IMR-90 (cell line): Measurements from ENCODE around the gene NFIX.

Source experiments
- CEBPB ChIP-seq: IDR thresholded peaks from 2 replicates; pipeline ENCODE4 v1.6.1; 2012; ENCODE audit warnings: low read depth, low read length, improper control_type of control experiment
- CHD1 ChIP-seq: IDR thresholded peaks from 2 replicates; pipeline ENCODE4 v1.6.1; 2012; ENCODE audit warnings: low read depth, low read length, improper control_type of control experiment
- MAFK ChIP-seq: IDR thresholded peaks from 2 replicates; pipeline ENCODE4 v1.6.1; 2012; ENCODE audit warnings: low read depth, low read length, improper control_type of control experiment
- MAZ ChIP-seq: IDR thresholded peaks from 2 replicates; pipeline ENCODE4 v1.6.1; 2012; ENCODE audit warnings: low read depth, mild to moderate bottlenecking, low read length, improper control_type of control experiment, moderate library complexity, borderline replicate concordance
- POLR2A ChIP-seq: IDR thresholded peaks from 2 replicates; pipeline ENCODE4 v1.6.1; 2012; ENCODE audit warnings: mild to moderate bottlenecking, low read depth, low read length
- RAD21 ChIP-seq: IDR thresholded peaks from 2 replicates; pipeline ENCODE4 v1.6.1; 2012; ENCODE audit warnings: low read length, improper control_type of control experiment
- SMC3 ChIP-seq: fragments of 150-350 bp; IDR thresholded peaks from 2 replicates; pipeline ENCODE4 v1.6.1; 2016; ENCODE audit warnings: low read depth, mild to moderate bottlenecking, antibody characterized with exemption, low read length, moderate library complexity
- TF ChIP-seq, protein P1 (sequence below): conservative IDR thresholded peaks from 2 replicates; pipeline ENCODE4 v1.5.1; 2012; ENCODE audit warnings: mild to moderate bottlenecking, low read depth, low read length, improper control_type of control experiment
- TF ChIP-seq, protein P2 (sequence below): fragments of 150-350 bp; IDR thresholded peaks from 2 replicates; pipeline ENCODE4 v1.6.1; 2017; ENCODE audit warnings: mild to moderate bottlenecking, antibody characterized with exemption, low read length, low read depth

DNA sequence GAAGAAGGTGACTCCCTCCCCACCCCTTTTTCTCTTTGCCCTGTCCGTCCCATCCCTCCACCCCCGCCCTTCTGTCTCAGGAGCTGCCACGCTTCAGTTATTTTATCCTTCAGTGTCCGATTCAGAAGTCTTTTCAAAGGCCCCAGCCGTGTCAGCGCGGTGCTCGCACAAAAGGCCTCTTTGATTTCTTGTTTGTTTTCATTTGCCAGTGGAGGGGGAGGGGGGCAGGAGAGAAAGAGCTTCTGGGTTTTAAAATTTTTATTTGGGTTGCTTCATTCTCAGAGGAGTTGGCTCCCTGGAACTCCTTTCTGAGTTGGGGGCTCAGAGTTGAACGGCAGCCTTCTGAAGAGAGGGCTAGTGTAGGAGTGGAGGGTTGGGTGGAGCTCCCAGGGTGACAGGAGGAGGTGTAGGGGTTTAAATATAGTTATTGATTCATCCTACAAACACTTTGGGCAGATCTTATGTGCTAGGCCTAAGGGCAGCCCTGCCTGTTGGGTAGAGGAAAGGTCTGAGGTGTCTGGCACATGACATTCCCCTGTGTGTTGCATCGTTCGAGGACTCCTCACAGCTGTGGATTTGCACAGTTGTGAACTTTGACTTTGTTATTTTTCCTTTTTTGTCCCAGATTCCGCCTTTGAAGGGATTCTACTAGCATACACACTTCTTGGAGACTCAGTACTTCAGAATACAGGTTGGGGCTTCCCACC is 36.8 kb downstream of the NFIX start:
- TF ChIP-seq, protein P1, sequence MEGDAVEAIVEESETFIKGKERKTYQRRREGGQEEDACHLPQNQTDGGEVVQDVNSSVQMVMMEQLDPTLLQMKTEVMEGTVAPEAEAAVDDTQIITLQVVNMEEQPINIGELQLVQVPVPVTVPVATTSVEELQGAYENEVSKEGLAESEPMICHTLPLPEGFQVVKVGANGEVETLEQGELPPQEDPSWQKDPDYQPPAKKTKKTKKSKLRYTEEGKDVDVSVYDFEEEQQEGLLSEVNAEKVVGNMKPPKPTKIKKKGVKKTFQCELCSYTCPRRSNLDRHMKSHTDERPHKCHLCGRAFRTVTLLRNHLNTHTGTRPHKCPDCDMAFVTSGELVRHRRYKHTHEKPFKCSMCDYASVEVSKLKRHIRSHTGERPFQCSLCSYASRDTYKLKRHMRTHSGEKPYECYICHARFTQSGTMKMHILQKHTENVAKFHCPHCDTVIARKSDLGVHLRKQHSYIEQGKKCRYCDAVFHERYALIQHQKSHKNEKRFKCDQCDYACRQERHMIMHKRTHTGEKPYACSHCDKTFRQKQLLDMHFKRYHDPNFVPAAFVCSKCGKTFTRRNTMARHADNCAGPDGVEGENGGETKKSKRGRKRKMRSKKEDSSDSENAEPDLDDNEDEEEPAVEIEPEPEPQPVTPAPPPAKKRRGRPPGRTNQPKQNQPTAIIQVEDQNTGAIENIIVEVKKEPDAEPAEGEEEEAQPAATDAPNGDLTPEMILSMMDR, result no peak
- TF ChIP-seq MAFK, result no peak
- no peak for TF ChIP-seq SMC3
- no peak for TF ChIP-seq POLR2A
- TF ChIP-seq RAD21, result no peak
- TF ChIP-seq CHD1, result no peak
- TF ChIP-seq MAZ, result no peak
- TF ChIP-seq, protein P2, sequence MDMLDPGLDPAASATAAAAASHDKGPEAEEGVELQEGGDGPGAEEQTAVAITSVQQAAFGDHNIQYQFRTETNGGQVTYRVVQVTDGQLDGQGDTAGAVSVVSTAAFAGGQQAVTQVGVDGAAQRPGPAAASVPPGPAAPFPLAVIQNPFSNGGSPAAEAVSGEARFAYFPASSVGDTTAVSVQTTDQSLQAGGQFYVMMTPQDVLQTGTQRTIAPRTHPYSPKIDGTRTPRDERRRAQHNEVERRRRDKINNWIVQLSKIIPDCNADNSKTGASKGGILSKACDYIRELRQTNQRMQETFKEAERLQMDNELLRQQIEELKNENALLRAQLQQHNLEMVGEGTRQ, result no peak
- peak; percentile 21; the same call in 1 of the 2 replicates for TF ChIP-seq CEBPB
